GM21381 (cell line): ENCODE data around the gene TSPO.
"Not testable (repeated sequence)": the region's sequence is repeated elsewhere in the genome, so short reads cannot be mapped to it uniquely, and the experiment has no call there.

Source experiments
- ATAC-seq: cut with Tn5 transposase; IDR thresholded peaks from one replicate; pipeline ENCODE4 v1.9.1; 2021; ENCODE audit warnings: mild to moderate bottlenecking, moderate library complexity; ENCODE audit not compliant: unreplicated experiment

Gene TSPO

DNA sequence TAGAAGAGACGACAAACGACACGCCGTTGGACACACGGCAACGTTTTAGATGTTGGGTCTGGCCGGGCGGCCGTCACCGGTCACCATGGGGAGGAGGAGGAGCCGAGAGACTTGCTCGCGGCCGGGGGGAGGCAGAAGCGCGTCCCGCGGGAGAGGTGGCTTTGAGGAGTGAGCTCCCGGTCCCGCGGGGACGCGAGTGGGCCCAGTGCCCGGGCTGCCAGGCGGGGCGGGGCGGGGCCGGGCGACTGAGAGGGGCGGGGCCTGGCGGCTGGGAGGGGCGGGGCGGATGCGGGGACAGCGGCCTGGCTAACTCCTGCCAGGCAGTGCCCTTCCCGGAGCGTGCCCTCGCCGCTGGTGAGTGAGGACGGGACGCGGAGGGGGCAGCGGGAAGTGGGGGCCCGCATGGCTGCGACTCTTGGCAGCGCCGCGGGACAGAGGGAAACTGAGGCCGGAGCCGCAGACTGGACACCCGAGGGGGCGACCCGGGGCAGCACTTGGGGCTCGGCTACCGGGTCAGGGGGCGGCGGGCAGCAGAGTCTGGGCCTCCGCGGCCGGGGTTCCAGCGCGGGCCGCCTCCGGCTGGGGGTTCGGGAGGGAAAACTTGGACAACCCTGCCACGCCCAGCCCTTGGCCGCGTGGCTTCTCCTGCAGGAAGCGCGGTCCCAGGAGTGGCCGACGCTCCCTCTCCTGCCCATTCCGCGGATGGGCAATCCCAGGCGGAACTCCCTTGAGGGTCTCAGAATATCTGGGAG is at the start of gene TSPO:
Gene TSPO (plus strand): TSS at position 309 of the 752 bp plus-strand sequence. CDS start 7,680 bp downstream, outside the sequence.
- no peak for ATAC-seq

DNA sequence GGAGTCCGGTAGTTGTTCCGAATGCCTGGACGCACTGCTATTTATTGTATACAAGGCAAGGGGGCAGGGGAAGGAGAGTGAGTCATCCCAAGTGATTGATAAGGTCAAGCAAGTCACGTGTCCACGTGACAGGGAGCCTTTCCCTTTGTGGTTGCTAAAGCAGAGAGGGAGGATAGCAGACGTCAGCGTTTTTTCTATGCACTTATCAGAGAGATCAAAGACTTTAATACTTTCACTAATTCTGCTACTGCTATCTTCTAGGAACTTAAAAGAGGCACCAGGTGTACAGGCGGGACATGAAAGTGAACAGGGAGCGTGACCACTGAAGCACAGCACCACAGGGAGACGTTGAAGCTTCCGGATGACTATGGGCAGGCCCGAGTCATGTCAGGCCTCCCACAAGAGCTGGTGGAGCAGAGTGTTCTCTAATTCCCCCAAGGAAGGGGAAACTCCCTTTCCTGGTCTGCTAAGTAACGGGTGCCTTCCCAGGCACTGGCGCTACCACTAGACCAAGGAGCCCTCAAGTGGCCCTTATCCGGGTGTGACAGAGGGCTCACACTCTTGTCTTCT is 47.2 kb upstream of the TSPO start:
- ATAC-seq, result not testable (repeated sequence)

DNA sequence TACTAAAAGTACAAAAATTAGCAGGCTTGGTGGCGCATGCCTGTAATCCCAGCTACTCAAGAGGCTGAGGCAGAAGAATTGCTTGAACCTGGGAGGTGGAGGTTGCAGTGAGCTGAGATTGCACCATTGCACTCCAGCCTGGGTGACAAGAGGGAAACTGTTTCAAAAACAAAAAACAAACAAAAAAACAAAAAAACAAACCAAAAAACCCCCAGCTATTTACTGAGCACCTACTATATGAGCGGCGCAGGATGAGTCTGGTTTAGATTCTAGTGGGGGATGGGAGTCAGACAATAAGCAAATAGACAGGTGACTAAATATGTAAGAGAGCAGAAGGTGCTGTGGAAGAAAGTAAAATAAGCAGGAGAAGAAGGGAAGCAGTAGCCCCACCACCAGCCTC is 46.4 kb upstream of the TSPO start:
- ATAC-seq, result not testable (repeated sequence)

DNA sequence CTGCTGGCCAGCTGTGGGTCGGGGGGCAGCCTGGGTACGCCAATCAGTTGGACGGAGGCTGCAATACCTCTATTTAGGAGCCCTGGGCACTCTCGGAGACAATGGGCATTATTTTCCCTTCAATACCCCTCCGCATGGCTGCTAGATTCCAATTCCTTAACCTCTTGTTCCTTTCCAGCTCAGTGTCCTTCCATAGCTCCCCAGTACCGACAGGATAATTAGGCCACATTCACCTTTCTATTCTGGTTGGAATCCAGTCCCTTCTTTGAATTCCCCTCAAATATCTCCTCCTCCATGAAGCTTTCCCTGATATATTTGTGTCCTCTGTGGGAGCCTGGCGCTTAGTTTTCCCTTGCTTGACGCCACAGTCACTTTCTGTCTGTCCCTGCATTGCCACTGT is 45.1 kb upstream of the TSPO start:
- no peak for ATAC-seq

DNA sequence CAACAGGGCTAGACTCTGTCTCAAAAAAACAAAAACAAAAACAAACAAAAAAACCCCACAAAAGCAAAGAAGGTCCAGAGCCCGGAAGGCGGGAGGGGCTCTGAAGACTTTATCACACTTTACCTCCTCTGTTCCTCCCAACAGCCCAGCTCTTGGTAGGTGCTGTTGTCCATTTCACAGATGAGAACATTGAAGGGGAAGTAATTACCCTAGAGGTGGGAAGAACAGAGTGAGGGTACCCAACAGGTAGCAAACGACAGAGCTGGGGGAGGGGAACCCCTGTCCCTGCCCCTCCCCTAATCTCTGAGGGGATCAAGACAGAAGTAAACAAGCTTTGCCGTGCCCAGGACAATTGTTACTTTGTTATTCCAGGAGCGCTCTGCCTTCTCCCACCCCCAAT is 41.8 kb upstream of the TSPO start:
- ATAC-seq, result no peak

DNA sequence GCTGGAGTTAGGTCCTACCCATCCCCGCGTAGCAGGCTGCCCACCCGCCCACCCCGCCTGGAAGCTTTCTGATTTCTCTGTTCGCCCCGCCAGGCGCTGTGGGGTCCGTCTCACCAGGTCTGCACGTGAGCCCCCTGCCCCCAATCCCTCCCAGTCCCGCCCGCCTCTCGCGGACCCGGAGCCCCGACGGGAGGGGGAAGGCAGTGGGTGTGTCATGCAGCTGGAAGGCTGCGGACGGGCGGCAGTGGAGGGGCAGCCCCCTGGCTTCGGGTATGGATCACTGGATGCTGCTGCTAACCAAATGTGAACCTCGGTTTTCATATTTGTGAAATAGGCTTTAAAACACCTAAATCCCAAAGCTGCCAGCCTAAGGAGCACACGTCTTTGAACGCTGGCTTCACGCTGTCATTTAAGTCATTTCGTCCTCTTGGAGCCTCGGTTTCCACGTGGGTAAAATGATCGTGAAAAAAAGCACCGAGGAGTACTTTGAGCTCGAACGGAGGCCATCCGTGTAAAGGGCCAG is 41.4 kb upstream of the TSPO start:
- ATAC-seq, result no peak

DNA sequence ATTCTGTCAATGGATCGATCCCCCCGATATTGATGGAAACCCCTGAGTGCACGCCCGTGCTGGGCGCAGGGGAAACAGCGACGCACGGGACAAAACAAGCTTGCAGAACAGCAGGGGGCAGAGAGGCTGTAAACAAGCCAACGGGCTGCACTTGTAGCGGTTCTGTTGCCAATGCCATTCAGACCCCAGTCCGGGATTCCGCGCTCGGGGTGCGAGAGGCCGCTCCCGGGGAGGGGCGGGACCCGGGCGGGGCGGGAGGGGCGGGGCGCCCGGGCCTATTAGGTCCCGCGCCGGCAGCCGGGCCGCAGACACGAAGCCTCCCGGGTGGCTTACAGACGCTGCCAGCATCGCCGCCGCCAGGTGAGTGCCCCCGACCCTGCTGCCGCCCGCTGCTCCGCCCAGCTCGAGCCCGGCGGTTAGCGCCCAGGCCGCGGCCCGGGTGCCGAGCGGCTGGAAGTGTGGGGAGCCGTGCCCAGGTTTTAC is 40.9 kb upstream of the TSPO start, which contains the start of gene BIK:
Gene BIK (plus strand): TSS at position 307 of the 483 bp plus-strand sequence. CDS start 13,273 bp downstream, outside the sequence.
- peak; percentile 54 for ATAC-seq

DNA sequence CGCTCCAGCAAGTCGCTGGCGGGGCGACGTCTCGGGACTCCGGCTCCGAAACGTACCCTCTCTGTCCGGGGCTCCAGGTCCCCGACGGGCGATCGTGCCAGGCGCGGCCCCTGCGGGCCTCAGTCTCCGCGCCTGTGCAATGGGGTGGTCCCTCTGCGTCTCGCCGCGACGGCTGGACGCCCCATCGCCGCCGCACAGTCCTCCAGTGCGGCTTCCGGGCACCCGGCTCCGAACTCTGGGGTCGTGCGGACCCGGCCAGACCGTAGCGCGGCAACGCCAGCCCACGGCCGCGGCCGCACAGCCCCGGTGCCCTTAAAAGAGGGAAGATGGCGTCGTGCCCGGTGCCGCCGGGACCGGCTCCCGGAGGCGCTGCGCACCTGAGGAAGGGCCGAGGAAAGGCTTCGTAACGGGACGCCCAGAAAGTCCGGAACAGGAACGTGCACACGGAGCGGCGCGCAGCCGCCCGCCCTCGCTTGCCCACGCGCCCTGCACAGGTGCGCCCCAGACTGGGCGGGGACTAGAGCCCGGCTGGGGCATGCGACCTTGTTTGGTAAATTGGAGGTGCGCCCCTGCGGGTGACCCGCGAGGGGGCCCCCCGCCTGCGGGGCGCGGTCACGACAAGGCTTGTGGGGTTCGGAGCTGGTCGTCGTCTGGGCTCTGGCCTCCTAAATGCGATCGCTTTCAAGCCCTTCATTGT is 40.3 kb upstream of the TSPO start:
- ATAC-seq, result peak; percentile 38

DNA sequence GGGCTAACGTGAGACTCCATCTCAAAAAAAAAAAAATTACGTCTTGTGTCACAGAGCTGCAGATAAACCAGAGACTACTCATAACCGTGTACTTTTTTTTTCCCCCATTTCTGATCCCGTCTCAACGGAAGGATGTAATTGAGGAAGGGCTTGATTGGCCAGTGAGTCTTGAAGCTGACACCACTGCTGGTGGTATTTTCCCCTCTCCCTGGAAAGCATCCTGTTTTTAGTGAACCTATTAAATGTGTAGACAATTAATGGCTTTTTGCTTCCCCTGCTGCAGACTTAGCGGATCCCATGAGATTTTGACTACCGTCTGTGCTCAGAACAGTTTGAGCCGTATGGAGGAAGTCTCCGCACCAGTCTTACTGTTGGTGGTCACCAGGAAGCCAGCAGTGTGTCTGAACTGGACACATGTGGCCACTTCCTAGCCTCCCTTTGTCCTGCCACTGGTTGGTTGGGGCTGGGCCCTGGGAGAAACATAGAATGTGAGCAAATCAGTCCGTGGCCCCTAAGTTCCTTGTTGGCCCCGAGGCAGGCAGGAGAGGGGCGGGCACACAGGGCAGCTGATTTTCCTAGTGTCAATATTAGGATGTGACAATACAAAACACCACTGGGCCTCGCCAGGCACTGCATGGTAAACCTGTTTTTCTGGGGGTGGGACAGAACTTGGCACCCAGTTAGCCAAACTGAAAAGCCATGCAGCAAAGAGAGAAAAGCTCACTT is 37.7 kb upstream of the TSPO start:
- no peak for ATAC-seq

DNA sequence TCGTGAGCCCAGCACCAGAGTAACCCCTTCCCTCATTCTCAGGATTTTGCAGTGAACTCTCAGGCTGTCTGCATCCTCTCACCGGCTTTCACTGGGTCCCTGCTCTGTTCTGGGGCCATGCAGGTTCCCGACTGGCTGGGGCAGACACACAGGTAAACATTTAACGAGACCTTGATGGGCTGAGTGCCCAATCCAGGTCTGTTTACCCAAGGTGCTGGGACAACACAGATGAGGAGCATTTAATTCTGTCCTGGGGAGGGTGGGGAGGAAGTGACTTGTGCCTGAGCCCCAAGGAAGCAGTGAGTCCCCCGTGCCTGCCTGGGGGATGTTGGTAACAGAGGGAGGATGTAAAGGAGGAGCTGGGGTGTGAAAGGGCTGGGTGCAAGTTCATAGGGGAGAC is 36.4 kb upstream of the TSPO start:
- ATAC-seq, result no peak

DNA sequence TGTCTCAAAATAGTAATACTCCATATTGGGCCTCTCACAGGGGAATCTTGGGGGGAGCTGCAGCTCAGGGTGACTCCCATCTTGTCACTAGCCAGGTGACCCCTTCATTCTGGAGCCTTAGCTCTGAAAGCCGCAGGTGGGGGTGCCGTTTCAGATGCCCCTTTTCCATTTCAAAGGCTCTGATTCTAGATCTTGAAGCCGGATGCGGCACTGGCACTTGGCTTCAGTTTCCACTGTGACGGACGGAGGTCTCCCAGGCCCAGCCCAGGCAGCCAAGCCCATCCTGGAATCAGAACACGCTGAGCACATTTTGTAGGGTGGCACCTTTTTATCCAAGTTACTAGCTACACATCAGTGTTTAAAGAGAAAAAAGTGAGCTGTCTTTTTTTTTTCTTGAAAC is 34.4 kb upstream of the TSPO start:
- no peak for ATAC-seq

DNA sequence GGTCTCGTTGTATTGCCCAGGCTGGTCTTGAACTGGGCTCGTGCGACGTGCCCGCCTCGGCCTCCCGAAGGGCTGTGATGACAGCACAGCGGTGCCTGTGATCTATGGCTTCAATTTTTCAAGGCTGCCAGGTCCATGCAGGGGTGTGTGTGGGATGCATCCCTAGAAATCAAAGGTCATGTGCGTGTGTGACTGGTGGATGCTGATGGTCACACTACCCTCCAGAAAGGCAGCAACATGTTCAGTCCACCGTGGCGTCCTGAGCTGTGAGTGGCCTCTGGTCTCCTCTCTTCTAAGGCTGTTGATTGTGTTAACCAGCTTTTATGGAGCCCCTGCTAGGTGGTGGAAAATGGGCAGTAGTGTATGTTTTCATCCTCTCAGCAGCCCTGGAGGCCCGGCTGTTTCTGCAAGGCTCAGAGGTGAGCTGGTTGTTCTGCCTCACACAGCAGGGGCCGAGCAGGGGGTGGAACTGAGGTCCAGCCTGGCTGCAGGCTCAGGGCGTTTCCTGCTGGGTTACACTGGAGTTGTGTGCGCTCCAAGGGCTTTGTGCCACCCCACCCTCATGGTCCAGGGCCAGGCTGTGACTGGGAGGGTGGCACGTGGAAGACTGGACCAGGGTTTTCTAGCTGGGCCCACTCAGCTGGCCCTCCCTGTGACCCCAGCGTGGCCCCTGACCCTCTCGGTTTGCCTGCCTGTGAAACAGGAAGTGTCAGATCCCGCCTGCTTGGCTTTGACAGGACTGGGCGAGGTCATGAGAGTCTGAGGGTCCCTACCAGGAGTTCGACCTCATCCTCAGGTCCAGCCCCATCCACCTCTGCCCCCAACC is 33.1 kb upstream of the TSPO start:
- ATAC-seq, result no peak

DNA sequence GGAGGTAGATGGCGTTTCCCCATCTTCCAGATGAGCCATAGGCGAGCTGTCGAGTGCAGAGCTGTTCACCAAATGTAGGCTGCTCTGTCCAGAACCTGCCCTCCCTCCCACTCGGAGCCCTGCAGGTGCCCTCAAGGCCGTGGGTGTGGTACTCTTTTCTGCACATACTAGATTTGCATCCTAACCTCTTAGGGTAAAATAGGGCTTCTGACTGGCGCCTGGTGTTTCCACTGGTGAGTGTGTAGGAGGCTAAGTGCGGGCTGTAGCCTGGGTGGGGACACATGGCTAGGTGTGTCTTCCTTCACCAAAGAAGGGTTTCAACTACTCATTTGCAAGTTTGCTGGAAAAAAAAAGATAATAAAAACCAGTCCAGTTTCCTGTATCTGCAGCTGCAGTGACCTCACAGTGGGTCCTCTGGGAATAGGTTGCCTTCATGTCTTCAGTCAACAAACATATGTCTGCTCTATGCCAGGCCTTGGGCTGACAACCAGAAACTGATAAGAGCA is 32.4 kb upstream of the TSPO start:
- no peak for ATAC-seq

DNA sequence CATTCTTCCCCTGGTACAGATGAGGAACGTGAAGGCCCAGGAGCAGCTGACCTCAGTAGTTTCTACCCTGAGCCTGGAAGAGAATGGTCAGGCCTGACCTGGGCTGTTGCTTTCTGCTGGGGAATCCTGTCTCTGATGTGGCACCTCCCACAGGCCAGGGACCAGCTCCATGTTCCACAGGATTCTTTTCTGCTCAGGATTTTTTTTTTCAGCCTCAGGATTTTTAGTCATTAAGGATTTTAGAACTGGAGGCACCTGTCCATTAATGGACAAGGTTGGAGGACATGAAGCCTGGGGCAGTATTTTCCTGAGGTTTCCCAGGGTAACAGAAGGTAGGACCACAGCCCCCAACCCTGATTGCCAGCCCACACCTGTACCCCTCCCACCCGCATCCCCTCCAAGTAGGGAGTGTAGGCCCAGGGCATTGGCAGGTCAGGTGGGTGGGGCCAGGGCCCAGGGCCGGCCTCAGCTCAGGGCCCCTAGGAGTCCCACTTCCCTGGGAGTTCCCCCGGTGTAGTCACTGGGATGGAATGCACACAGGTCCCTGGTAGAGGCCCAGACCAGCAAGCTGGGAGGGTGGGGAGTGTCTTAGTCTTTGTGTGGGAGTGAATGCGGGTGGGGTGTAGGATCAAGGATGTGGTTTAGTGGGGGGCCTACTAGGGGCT is 24.7 kb upstream of the TSPO start:
- ATAC-seq, result no peak

DNA sequence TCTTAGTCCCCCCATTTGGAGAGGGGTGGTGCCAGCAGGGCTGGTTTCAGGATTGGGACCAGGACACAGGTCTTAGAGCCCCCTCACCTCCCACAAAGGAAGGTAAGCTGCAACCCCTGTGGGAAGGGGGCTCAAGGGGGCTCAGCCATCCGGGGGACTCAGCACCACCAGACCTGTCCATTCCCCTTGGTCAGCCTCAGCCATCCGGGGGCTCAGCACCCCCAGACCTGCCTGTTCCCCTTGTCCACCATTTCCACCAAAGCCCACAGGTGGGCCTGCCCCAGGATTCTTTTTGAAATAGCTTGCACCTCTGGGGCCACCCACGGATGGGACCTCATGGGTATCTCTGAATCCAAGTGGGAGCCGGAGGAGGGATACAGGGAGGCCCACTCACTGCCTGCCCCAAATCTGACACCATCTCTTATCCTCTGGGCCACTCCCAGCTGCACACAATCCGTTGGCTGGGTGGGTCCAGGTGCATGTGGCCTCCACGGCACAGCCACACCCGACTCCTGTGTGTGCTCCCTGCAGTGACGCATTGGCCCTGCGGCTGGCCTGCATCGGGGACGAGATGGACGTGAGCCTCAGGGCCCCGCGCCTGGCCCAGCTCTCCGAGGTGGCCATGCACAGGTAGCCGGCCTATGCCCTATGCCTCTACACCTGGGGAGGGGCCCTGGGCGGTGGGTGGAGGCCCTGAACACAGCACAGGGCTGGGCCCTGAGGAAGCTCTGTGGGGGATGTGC is 24.0 kb upstream of the TSPO start:
- no peak for ATAC-seq

DNA sequence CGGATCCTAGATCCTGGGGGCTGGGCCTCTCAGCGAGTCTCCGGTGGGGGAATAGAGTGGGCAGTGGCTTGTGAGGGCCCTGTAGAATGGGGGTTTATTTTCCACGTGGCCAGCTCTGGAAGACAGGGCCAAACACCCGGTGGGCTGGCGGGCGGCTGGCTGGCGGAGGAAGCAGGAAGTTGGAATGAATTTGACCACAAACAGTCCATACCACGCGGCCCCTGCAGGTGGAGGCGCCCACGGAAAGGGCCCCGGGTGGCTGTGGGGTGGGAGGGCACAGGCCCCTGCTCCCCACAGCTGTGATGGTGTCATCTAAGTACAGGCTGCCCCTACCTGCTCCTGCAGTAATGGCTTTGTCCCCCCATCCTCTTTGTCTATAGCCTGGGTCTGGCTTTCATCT is 23.2 kb upstream of the TSPO start:
- no peak for ATAC-seq

DNA sequence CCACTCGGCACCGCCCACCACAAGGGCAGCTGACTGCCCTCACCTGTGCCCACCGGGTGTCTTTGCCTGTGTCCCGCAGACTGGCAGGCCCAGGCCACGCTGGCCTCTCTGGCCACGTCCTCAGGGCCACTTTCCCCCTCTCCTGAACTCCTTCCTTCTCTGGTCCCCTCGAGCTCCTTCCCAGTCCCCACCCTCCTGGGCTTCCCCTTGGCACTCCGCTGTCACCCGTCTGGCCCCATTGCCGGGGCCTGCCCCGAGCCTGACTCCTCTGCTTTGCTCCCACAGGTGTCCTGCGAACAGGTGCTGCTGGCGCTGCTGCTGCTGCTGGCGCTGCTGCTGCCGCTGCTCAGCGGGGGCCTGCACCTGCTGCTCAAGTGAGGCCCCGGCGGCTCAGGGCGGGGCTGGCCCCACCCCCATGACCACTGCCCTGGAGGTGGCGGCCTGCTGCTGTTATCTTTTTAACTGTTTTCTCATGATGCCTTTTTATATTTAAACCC is 22.4 kb upstream of the TSPO start:
- ATAC-seq, result no peak
